Measurements from ENCODE around the gene NEU4. TPM values are rescaled to one million over a fixed set of nuclear protein-coding genes. Genes with fewer than 3 reads are reported as not detected.
"Not testable (repeated sequence)": the region's sequence is repeated elsewhere in the genome, so short reads cannot be mapped to it uniquely, and the experiment has no call there.

Gene NEU4
- total and polyA plus RNA-seq, 8 donors: 0.17 to 0.55 (median 0.30) TPM; not detected in 1

- H3K4me3 ChIP-seq: no peak overlapping the region
- H3K9me3 ChIP-seq: no peaks in the 10 kb centered on the region
- peak in 1 of 4 donors; percentile 23 for DNase-seq
- H3K27ac ChIP-seq: no peak overlapping the region
- no peaks in the 10 kb centered on the region for H3K36me3 ChIP-seq
- H3K27me3 ChIP-seq: peaks cover 16 to 35% of the 10 kb centered on the region in 2 donors
- TF ChIP-seq CTCF (IDR thresholded peaks at IDR 0.05): no peak
- intact Hi-C loops (cut with DNase I): no loop called here
- peaks cover 0 to 16% of the 10 kb centered on the region in 2 donors for H3K4me1 ChIP-seq
- no peak for ATAC-seq
Observed at GRCh38 chr2:241802421-241803318, 6.3 kb upstream of the NEU4 start.

- peak; percentile 40 to 79 (median 48) for DNase-seq
- Histone ChIP-seq H3K9me3 (no peaks in the 10 kb centered on the region), H3K4me1 (peaks cover 0 to 16% of the 10 kb centered on the region in 2 donors), H3K27ac (no peak overlapping the region), H3K36me3 (no peaks in the 10 kb centered on the region), H3K27me3 (peaks cover 16 to 40% of the 10 kb centered on the region in 2 donors), H3K4me3 (peak overlapping the region; percentile 13 to 31)
- intact Hi-C loops (cut with DNase I): no loop called here
- peak; percentile 65 for ATAC-seq
- no peak for TF ChIP-seq CTCF (IDR thresholded peaks at IDR 0.05)
Observed at GRCh38 chr2:241803387-241804325, 5.3 kb upstream of the NEU4 start.

DNA sequence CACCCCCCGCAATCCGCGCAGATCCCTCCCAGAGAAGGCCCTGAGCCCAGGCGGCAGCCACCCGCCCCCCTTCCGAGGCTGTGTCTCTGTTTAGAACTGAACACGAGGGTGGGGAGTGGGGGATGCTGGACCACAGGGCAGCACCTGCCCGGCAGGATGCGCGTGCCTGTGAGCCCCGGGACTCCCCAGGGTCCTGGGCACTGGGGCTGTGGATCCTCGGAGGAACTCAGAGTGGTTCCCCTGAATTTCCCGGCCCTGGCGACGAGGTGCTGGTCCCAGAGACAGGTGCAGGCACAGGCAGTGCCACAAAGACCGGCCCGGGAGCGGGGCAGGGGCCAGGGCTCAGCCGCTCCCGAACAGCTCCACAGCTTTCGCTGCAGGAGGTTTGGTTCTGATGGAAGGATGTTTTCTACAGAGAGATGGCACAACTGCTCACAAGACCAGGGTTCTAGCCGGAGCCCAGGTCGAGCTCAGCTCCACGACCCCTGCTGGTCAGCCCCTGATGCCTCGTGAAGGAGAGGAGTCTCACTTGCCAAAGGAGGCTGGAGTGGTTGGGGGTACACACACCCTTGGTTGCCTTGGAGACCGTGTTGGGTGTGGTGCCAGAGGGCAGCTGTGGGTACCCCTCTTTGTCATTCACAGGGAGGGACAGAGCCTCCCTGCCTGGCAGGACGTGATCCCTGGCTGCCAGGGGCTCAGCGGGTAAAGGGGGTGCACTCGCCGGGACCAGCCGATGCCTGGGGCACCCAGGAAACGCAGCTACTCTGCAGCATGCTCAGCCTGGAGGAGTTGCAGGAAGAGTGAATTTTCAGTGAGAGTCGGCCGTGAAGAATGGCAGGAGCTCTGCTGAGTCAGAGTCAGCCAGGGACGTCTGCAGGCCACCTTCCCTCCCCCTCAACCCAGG is 4.4 kb upstream of the NEU4 start:
- Histone ChIP-seq H3K4me3 (peak overlapping the region in 1 of 2 donors; percentile 31), H3K27ac (no peak overlapping the region), H3K4me1 (peaks cover 0 to 16% of the 10 kb centered on the region in 2 donors), H3K36me3 (no peaks in the 10 kb centered on the region), H3K27me3 (peaks cover 16 to 45% of the 10 kb centered on the region in 2 donors), H3K9me3 (no peaks in the 10 kb centered on the region)
- TF ChIP-seq CTCF (IDR thresholded peaks at IDR 0.05): no peak
- ATAC-seq (no peak), DNase-seq (peak in 2 of 4 donors; percentile 29 to 70)
- intact Hi-C loops (cut with DNase I): no loop called here

GRCh38 chr2:241806217-241806616 is 2.8 kb upstream of the NEU4 start:
- H3K4me3 ChIP-seq; H3K36me3 ChIP-seq; ATAC-seq; intact Hi-C loops (cut with DNase I); H3K9me3 ChIP-seq; DNase-seq; H3K27ac ChIP-seq: not testable (repeated sequence)
- peaks cover 0 to 16% of the 10 kb centered on the region in 2 donors for H3K4me1 ChIP-seq
- peaks cover 16 to 51% of the 10 kb centered on the region in 2 donors for H3K27me3 ChIP-seq

All from left lung (tissue), 10 donors.